Measurements from ENCODE around the gene COX10.
"Not testable (repeated sequence)": the region's sequence is repeated elsewhere in the genome, so short reads cannot be mapped to it uniquely, and the experiment has no call there.

COX10 gene

GRCh38 chr17:14153374-14153773 lies 84.1 kb downstream of the COX10 start:
- H3K4me3 ChIP-seq (ENCODE audit: low read depth, low read length), result no peak overlapping the region
- no peak for TF ChIP-seq CTCF (IDR thresholded peaks at IDR 0.05; ENCODE audit: low read depth, low read length)

GRCh38 chr17:14156689-14157088 lies 87.4 kb downstream of the COX10 start:
- no peak for TF ChIP-seq CTCF (IDR thresholded peaks at IDR 0.05; ENCODE audit: low read depth, low read length)
- H3K4me3 ChIP-seq (ENCODE audit: low read depth, low read length), result no peak overlapping the region

- no peak overlapping the region for H3K4me3 ChIP-seq (ENCODE audit: low read depth, low read length)
- no peak for TF ChIP-seq CTCF (IDR thresholded peaks at IDR 0.05; ENCODE audit: low read depth, low read length)
These were observed 88.5 kb downstream of the COX10 start for GRCh38 chr17:14157822-14158221.

GRCh38 chr17:14158707-14159106 lies 89.4 kb downstream of the COX10 start:
- no peak for TF ChIP-seq CTCF (IDR thresholded peaks at IDR 0.05; ENCODE audit: low read depth, low read length)
- H3K4me3 ChIP-seq (ENCODE audit: low read depth, low read length), result no peak overlapping the region

GRCh38 chr17:14161419-14161818 lies 92.1 kb downstream of the COX10 start:
- no peak for TF ChIP-seq CTCF (IDR thresholded peaks at IDR 0.05; ENCODE audit: low read depth, low read length)
- H3K4me3 ChIP-seq (ENCODE audit: low read depth, low read length), result no peak overlapping the region

GRCh38 chr17:14165616-14166015 lies 96.3 kb downstream of the COX10 start:
- no peak for TF ChIP-seq CTCF (IDR thresholded peaks at IDR 0.05; ENCODE audit: low read depth, low read length)
- no peak overlapping the region for H3K4me3 ChIP-seq (ENCODE audit: low read depth, low read length)

DNA sequence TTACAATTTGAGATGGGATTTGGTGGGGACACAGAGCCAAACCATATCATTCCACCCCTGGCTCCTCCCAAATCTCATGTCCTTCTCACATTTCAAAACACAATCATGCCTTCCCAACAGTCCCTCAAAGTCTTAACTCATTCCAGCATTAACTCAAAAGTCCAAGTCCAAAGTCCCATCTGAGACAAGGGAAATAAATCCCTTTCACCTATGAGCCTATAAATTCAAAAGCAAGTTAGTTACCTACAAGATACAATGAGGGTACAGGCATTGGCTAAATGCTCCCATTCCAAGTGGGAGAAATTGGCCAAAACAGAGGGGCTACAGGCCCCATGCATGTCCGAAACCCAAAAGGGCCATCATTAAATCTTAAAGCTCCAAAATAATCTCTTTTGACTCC lies 98.5 kb downstream of the COX10 start:
- H3K4me3 ChIP-seq (ENCODE audit: low read depth, low read length), result not testable (repeated sequence)

GRCh38 chr17:14168582-14168981 lies 99.3 kb downstream of the COX10 start:
- TF ChIP-seq CTCF (IDR thresholded peaks at IDR 0.05; ENCODE audit: low read depth, low read length), result no peak
- no peak overlapping the region for H3K4me3 ChIP-seq (ENCODE audit: low read depth, low read length)
